HEK293T (cell line): ENCODE results near the gene NKPD1.
A peak's percentile ranks its signal among the peaks of the same experiment; 100 is the strongest.

Experiments used
- CTCF ChIA-PET: fragments of 350-600 bp; formaldehyde crosslinking; extraction: SDS; loops from one replicate; lab custom pipeline; 2021; ENCODE audit warnings: antibody characterized with exemption, inconsistent platforms; lab: Yijun Ruan, JAX
- POLR2A ChIA-PET: fragments of 350-600 bp; formaldehyde crosslinking; extraction: SDS; loops from one replicate; lab custom pipeline; 2020; ENCODE audit warnings: antibody characterized with exemption, inconsistent platforms; lab: Yijun Ruan, JAX
- DNase-seq: peaks from one replicate; pipeline ENCODE4 v3.0.0; 2012; ENCODE audit warnings: mixed read lengths; ENCODE audit errors: extremely low spot score
- ARNT ChIP-seq: fragments of 450-650 bp; IDR thresholded peaks from 2 replicates; pipeline ENCODE4 v1.6.1; 2017; ENCODE audit warnings: mild to moderate bottlenecking
- BHLHE40 ChIP-seq: fragments of 450-650 bp; IDR thresholded peaks from 2 replicates; pipeline ENCODE4 v1.6.1; 2016; ENCODE audit warnings: mild to moderate bottlenecking, moderate library complexity, borderline replicate concordance
- CTBP1 ChIP-seq: fragments of 450-650 bp; IDR thresholded peaks from 2 replicates; pipeline ENCODE4 v1.6.1; 2016; ENCODE audit warnings: borderline replicate concordance
- ELF4 ChIP-seq: fragments of 450-650 bp; IDR thresholded peaks from 2 replicates; pipeline ENCODE4 v1.6.1; 2017; ENCODE audit warnings: antibody characterized with exemption
- FOXA1 ChIP-seq: fragments of 450-650 bp; IDR thresholded peaks from 2 replicates; pipeline ENCODE4 v1.6.1; 2016; ENCODE audit warnings: mild to moderate bottlenecking
- FOXK2 ChIP-seq: fragments of 450-650 bp; IDR thresholded peaks from 2 replicates; pipeline ENCODE4 v1.6.1; 2016; ENCODE audit warnings: mild to moderate bottlenecking
- FOXM1 ChIP-seq: fragments of 450-650 bp; IDR thresholded peaks from 2 replicates; pipeline ENCODE4 v1.6.1; 2017; ENCODE audit warnings: mild to moderate bottlenecking, borderline replicate concordance
- HDGF ChIP-seq: fragments of 450-650 bp; IDR thresholded peaks from 2 replicates; pipeline ENCODE4 v1.6.1; 2017; ENCODE audit warnings: antibody characterized with exemption, borderline replicate concordance
- L3MBTL2 ChIP-seq: fragments of 450-650 bp; conservative IDR thresholded peaks from 2 replicates; pipeline ENCODE4 v1.6.1; 2016; ENCODE audit warnings: mild to moderate bottlenecking
- LEF1 ChIP-seq: fragments of 450-650 bp; IDR thresholded peaks from 2 replicates; pipeline ENCODE4 v1.6.1; 2017; ENCODE audit warnings: mild to moderate bottlenecking, borderline replicate concordance
- NFRKB ChIP-seq: fragments of 450-650 bp; IDR thresholded peaks from 2 replicates; pipeline ENCODE4 v1.6.1; 2016; ENCODE audit warnings: mild to moderate bottlenecking, moderate library complexity
- SP1 ChIP-seq: fragments of 450-650 bp; IDR thresholded peaks from 2 replicates; pipeline ENCODE4 v1.6.1; 2017
- SUZ12 ChIP-seq: fragments of 450-650 bp; IDR thresholded peaks from 2 replicates; pipeline ENCODE4 v1.6.1; 2016; ENCODE audit warnings: mild to moderate bottlenecking
- TARDBP ChIP-seq: fragments of 450-650 bp; IDR thresholded peaks from 2 replicates; pipeline ENCODE4 v1.6.1; 2016
- ZNF384 ChIP-seq: fragments of 450-650 bp; IDR thresholded peaks from 2 replicates; pipeline ENCODE4 v1.6.1; 2016
- TF ChIP-seq, protein P1 (sequence below): fragments of 450-650 bp; IDR thresholded peaks from 2 replicates; pipeline ENCODE4 v1.6.1; 2016

Gene NKPD1

DNA sequence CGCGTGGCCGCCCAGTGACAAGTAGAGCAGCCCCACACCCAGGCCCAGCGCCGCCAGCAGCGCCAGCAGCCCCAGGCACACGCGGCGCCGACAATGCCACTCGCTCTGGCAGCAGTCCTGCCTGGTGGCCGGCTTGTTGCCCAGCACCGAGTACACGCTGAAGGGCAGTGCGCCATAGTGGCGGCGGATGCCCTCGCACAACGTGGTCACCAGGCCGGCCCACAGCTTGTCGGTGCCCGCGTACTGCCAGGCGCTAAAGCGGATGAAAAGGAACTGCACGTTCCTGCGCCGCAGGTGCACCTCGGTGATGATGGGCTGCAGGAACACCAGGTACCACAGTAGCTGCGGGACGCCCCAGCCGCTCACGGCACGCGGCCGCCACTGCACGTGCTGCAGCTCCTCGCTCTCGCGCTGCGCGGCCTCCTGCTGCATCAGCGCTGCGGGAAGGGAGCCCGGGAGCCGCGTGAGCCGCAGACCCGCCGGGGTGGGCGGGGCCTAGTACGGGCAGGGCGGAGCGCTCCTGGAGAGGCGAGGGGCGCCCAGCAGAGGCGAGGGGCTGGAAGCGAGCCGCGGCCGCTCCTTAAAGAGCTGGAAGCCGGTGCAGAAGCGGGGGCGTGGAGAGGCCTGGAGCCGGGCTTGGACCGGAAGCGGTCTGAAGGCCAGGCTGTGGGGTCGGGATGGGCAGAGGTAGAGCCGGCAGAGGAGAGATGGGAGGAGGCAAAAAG lies 7.3 kb downstream of the NKPD1 start:
- peak; percentile 71 for DNase-seq
- TF ChIP-seq L3MBTL2, result peak; percentile 80
- no peak for TF ChIP-seq BHLHE40
- TF ChIP-seq ELF4, result no peak
- no peak for TF ChIP-seq FOXK2
- TF ChIP-seq, protein P1, sequence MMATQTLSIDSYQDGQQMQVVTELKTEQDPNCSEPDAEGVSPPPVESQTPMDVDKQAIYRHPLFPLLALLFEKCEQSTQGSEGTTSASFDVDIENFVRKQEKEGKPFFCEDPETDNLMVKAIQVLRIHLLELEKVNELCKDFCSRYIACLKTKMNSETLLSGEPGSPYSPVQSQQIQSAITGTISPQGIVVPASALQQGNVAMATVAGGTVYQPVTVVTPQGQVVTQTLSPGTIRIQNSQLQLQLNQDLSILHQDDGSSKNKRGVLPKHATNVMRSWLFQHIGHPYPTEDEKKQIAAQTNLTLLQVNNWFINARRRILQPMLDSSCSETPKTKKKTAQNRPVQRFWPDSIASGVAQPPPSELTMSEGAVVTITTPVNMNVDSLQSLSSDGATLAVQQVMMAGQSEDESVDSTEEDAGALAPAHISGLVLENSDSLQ, result no peak
- CTCF ChIA-PET, result no interaction called here
- POLR2A ChIA-PET, result no interaction called here

DNA sequence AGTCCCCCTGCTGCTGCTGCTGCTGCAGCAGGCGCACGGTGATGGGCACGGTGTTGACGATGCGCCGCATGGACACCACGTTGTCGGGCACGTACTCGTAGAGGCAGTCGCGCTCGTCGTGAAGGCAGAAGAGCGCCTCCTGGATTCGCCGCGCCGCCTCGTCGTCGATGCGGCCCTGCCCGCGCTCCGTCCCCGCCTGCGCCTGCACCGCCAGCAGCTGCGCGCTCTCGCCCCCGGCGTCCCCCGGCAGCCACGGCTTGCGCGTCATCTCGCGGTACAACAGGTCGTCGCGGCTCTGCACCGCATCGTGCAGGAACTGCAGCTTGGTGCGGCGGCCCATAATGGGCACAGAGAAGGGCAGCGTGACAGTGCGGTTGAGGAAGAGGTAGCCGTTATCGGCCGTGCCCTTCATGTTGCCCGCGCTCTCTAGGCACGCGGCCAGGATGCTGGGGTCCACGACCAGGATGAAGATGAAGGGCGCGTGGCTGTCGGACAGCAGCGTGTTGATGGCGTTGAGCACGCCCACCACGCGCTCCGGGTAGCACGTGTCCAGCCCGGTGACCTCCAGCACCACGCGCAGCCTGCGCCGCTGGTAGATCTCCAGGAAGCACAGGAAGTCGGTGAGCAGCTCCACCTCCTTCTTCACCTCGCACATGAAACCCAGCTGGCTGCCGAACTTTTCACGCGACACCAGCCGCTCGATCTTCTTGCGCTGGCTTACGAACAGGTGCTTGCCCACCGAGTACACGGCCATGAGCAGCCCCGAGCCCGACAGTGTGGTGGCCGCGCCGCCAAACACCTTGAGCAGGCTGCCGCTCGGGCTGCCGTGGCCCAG lies 8.1 kb downstream of the NKPD1 start:
- POLR2A ChIA-PET, result no interaction called here
- TF ChIP-seq NFRKB, result no peak
- TF ChIP-seq FOXA1, result no peak
- no peak for TF ChIP-seq L3MBTL2
- no peak for TF ChIP-seq FOXM1
- no peak for TF ChIP-seq ELF4
- TF ChIP-seq, protein P1, result no peak
- no peak for TF ChIP-seq ARNT
- TF ChIP-seq SUZ12, result no peak
- no peak for TF ChIP-seq SP1
- TF ChIP-seq LEF1, result no peak
- TF ChIP-seq TARDBP, result no peak
- no peak for TF ChIP-seq ZNF384
- no peak for TF ChIP-seq CTBP1
- no peak for DNase-seq
- CTCF ChIA-PET, result no interaction called here

DNA sequence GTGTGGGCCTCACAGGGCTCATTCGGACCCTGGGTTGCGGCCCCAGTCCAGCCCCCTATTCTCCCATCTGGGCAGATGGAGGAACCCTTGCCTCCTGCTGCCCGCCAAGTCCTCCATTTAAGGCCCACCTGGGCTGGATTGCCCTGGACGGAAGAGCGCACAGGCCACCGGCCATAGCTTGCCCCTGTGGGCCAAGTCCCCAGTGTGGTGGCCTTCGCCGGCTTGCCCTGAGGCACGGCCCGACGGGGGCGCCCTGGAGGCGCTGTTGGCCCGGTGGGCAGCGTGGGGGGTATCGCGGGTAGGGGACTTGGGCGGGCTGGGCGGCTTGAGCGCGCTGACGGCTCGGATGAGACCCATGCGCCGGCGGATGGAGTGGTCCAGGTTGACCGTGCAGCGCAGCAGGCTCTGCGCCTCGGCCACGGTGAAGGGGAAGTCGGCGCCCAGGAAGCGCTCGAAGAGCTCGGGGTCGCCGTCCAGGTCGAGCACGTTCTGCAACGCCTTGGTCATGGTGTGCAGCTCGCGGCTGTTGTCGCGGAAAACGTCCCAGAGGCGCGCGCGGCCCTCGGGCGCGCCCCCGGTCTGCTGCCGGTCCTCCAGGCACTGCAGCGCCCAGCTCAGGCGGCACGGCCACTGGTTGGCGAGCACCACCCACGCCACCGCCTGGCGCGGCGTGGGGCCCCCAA lies 8.8 kb downstream of the NKPD1 start:
- CTCF ChIA-PET, result no interaction called here
- TF ChIP-seq FOXK2 (no peak), CTBP1 (no peak), BHLHE40 (no peak), HDGF (no peak), ELF4 (no peak), NFRKB (no peak), TARDBP (no peak)
- POLR2A ChIA-PET, result no interaction called here
- no peak for DNase-seq

DNA sequence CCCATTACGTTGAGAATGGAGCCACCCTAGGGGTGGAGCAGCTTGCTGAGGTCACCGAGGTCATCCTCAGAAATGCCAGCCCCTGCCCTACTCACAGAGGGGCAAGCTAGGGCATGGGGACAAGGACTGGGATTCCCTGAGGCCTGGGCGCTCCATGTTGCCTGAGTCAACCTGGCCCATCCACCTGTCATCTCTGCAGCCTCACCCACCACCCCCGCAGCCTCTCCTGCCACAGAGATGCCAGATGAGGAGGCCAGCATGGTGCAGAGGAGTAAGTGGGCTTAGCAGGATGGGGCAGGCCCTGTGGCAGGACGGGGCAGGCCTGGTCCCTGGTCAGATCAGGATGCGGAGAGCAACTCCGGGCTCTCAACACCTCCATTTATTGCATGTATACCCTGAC lies 9.5 kb downstream of the NKPD1 start:
- TF ChIP-seq BHLHE40 (no peak), L3MBTL2 (no peak), HDGF (no peak), FOXM1 (no peak), TARDBP (no peak), ZNF384 (no peak), LEF1 (no peak), ELF4 (no peak), NFRKB (no peak), SUZ12 (no peak), SP1 (no peak), FOXA1 (no peak), FOXK2 (no peak), ARNT (no peak)
- TF ChIP-seq, protein P1, result no peak
- no peak for DNase-seq
- CTCF ChIA-PET, result no interaction called here
- POLR2A ChIA-PET, result no interaction called here

DNA sequence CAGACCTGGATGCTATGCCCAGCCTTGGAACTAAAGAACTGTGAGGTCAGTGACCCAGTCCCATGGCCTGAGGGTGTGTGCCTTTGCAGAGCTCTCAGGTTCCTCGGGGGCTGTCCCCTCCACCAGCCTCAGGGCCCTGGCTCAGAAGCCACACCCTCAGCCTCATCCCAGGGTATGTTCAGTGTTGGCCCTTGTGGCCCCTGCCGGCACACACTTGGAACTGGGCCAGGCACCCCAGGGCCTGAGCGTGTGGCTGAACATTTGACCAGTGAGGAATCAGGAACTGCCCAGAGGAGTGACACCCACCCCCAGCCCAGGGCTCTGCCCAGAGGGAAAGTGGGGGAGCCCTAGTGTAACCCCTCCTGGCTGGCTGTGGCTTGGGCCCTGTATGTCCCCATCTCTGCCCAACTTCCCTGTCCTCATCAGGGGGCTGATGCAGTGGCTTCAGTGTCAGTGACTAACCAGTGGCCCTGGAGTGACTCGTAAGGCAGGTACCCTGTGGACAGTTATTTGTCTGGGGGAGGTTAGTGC lies 10.0 kb downstream of the NKPD1 start:
- POLR2A ChIA-PET, result no interaction called here
- CTCF ChIA-PET, result no interaction called here
- DNase-seq, result no peak

More for the DNA sequence above, 10.0 kb downstream of the NKPD1 start:
- no peak for TF ChIP-seq NFRKB
- no peak for TF ChIP-seq BHLHE40
- no peak for TF ChIP-seq FOXA1
- no peak for TF ChIP-seq TARDBP
- no peak for TF ChIP-seq HDGF
- TF ChIP-seq LEF1, result no peak
- no peak for TF ChIP-seq CTBP1
- TF ChIP-seq ELF4, result no peak
- TF ChIP-seq FOXK2, result no peak
